H1 (cell line): ENCODE data around the gene CKB.

Source experiments
- POLR2AphosphoS5 ChIP-seq: IDR thresholded peaks from 2 replicates; pipeline ENCODE4 v1.6.1; 2011; ENCODE audit warnings: low read depth, low read length
- SP1 ChIP-seq: IDR thresholded peaks from 2 replicates; pipeline ENCODE4 v1.6.1; 2011; ENCODE audit warnings: low read depth, low read length
- TF ChIP-seq, protein P1 (sequence below), 3 experiments: IDR thresholded peaks; 1 replicate in 2 of 3; 2 replicates in 1 of 3; pipeline versions ENCODE4 v1.5.1 to v1.6.1; 2011; ENCODE audit warnings: low read length in 3 of 3, mild to moderate bottlenecking in 3 of 3, inconsistent platforms in 2 of 3, low read depth in 1 of 3, moderate library complexity in 1 of 3; ENCODE audit not compliant: insufficient read depth in 1 of 3; ENCODE audit errors: control extremely low read depth in 1 of 3

DNA sequence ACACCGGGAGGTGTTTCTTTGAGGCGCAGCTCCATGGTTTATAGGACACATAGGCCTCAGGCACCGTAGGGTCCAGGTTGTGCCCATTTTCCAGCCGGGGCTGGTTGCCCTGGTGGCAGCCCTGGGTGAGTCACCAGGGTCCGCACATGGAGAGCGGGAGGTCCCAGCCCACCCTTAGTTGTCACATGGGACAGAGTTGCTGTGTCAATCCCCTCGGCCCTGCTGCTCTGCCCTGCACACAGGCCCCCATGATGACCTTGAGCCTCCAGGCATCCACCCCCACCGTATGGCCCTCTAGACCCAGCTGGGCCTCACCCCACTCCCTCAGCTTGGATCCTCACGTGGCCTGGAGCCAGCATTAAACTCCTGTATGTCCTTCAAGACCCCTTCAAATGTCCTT, 14.1 kb upstream of the CKB start:
- TF ChIP-seq, protein P1, sequence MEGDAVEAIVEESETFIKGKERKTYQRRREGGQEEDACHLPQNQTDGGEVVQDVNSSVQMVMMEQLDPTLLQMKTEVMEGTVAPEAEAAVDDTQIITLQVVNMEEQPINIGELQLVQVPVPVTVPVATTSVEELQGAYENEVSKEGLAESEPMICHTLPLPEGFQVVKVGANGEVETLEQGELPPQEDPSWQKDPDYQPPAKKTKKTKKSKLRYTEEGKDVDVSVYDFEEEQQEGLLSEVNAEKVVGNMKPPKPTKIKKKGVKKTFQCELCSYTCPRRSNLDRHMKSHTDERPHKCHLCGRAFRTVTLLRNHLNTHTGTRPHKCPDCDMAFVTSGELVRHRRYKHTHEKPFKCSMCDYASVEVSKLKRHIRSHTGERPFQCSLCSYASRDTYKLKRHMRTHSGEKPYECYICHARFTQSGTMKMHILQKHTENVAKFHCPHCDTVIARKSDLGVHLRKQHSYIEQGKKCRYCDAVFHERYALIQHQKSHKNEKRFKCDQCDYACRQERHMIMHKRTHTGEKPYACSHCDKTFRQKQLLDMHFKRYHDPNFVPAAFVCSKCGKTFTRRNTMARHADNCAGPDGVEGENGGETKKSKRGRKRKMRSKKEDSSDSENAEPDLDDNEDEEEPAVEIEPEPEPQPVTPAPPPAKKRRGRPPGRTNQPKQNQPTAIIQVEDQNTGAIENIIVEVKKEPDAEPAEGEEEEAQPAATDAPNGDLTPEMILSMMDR (IDR thresholded peaks at IDR 0.05; ENCODE audit: control extremely low read depth in 1 of 3, insufficient read depth in 1 of 3, low read depth in 1 of 3, low read length in 3 of 3), result no peak
- no peak; the same call in 1 of the 2 replicates for TF ChIP-seq POLR2AphosphoS5
- no peak for TF ChIP-seq SP1
